Stimulated activated naive CD8-positive, alpha-beta T cell treated with anti-CD3 and anti-CD28 coated beads, Interleukin-15, Interleukin-2, amounts not matched to agents 100 U/mL and 50 U/mL, for 24 hours (primary cell): ENCODE data around the gene KLHL1.

ENCODE experiments used
- ATAC-seq: fragments of 150-1000 bp; cut with Tn5 transposase; one replicate; pipeline ENCODE4 v1.10.0; 2021
- DNase-seq: peaks from one replicate; pipeline ENCODE4 v3.0.0; 2021

Gene KLHL1

DNA sequence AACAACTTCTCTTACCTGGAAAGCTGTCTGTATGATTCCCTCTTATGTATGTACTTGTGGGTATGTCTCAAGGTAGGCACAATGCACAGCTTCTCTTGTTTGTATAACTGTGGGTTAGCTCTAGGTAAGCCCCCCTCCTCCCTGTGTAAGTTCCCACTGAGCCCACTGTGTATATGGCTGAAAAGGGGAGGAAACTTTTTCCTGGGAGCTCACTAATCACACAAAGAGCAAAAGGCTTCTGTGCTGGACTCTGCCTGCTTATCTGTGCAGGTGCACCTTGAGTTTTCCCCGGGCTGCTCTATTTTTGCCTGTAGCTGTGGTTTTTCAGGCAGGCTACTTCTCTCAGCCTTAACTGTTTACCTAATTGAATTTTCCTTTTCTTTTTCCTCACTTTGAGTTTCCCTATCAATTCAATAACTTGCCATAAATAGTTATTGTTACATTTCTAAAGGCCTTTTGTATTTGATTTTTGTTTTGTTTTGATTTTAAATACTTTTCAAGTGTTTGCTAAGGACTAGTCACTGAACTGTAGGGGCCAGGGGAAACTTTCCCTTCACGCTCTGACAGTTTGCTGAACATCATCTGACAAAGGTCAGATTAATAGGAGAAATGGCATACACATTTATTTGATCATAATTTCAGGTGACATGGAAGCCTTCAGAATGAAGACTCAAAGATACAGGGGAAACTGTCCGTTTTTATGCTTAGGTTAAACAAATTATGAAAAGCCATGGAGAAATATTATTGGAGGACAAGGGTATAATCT, 424.1 kb downstream of the KLHL1 start:
- ATAC-seq (no peak), DNase-seq (no peak)

DNA sequence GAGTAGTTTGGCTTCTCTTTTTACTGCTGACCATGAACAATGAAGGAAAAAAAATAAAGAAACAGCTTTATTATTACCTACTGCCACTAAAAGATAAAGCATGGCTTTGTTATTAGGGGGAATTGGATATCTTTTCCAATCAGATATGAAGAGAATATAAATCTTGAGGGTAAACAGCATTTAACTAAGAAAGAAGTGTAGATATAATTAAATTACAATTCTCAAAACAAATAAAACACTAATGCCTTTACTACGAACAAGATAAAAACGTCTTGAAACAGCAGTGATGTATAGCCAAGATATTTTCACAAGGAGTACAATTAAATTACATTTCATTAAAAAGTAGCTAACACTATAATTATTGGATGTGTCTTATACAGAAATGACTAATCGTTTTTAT, 426.5 kb downstream of the KLHL1 start:
- no peak for ATAC-seq

DNA sequence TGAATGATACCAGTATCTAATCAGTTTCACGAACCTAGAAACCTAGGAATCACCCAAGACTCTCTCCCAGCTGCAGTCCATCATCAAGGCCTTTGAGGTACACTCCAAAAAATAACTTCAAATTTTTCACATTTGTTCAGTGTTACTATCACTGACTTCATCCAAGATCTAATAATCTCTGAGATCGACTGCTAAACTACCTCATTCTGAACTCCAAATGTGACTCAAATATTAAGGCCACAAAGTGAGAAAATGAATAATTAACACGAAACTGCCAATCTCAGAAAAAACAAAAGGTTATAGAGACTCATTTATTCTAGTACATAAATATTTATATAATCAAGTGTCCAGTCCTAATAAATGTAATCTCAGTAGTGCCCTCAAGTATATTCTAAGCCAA, 430.9 kb downstream of the KLHL1 start:
- DNase-seq (no peak), ATAC-seq (no peak)

More for the DNA sequence above, 426.5 kb downstream of the KLHL1 start:
- no peak for DNase-seq

DNA sequence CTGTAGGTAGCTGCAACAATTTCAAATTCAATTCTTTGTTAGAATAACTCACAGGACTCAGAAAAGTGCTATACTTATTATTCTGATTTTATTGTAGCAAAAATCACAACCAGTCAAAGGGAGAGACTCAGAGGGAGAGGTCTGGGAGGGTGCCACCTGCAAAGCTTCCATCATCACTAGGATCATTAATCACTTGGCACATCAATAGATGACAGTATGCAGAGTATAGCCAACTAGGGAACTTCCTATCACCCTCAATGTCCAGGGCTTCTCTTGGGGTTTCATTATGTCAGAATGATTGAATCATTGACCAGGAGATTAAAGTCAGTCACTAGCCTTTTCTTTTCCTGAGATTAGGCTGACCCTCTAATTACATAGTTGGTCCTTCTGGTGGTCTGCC, 432.0 kb downstream of the KLHL1 start:
- DNase-seq: no peak
- no peak for ATAC-seq

DNA sequence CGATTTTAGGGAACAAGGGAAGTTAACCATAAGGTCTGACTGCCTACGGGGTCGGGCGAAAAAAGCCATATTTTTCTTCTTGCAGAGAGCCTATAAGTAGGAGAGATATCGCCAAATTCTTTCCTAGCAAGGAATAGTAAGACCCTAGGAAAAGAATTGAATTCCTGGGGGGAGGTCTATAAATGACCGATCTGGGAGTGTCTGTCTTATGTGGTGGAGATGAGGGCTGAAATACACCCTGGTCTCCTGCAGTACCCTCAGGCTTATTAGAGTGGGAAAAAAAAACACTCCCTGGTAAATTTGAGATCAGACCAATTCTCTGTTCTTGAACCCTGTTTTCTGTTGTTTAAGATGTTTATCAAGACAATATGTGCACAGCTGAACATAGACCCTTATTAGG, 448.1 kb downstream of the KLHL1 start:
- ATAC-seq (no peak), DNase-seq (no peak)

DNA sequence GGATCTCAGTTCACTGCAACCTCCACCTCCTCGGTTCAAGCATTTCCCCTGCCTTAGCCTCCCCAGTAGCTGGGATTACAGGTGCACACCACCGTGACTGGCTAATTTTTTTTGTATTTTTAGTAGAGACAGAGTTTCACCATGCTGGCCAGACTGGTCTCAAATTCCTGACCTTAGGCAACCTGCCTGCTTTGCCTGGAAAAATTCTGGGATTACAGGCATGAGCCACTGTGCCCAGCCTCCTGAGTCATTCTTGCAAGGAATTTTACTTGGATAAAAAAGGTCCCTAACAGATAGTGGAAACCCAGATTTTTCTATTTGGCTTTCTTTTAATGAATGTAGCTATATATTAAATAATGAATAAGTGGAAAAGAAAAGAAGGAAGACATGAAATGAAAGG, 450.6 kb downstream of the KLHL1 start:
- ATAC-seq (no peak), DNase-seq (no peak)

DNA sequence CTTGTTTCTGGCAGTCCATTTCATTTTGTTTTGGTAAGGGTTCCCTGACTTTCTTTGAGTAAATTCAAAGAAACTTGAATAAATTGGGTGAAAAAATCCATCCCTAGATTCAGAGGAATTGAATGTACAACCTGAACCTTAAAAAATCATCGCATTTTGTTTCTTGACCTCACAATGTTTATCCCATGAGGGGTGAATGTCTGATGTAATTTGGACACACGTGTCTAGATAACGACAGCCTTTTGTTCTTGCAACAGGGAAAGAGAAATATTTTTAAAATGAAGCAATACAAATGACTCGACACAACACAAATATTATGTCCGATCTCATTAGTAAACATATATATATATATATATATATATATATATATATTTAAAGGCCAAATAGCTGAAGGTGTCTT, 453.9 kb downstream of the KLHL1 start:
- ATAC-seq: no peak
- no peak for DNase-seq
